Stimulated activated CD4-positive, alpha-beta T cell treated with anti-CD3 and anti-CD28 coated beads, Interleukin-15, amount 100 ng/mL, for 1 hour (primary cell): ENCODE results near the gene SNAP29.
A peak's percentile ranks its signal among the peaks of the same experiment; 100 is the strongest.
"Not testable (repeated sequence)": the region's sequence is repeated elsewhere in the genome, so short reads cannot be mapped to it uniquely, and the experiment has no call there.

Source experiments
- DNase-seq, 2 donors: peaks; one replicate each; pipeline ENCODE4 v3.0.0-alpha.2; 2020; ENCODE audit warnings: low read depth in 1 of 2, low spot score in 1 of 2

SNAP29 gene

GRCh38 chr22:20858615-20859416 lies at the start of gene SNAP29, which contains the start of gene PI4KA:
Gene SNAP29 (plus strand): TSS chr22:20859007. CDS start chr22:20859111, 104 bp downstream.
Gene PI4KA (minus strand): TSS chr22:20858811. CDS start chr22:20858725, 86 bp downstream.
- peak; percentile 95 to 97 for DNase-seq

- DNase-seq = no peak
Measured at GRCh38 chr22:20809538-20810185, 49.1 kb upstream of the SNAP29 start.

GRCh38 chr22:20810645-20811044 lies 48.2 kb upstream of the SNAP29 start:
- DNase-seq = no peak

GRCh38 chr22:20811171-20811570 lies 47.6 kb upstream of the SNAP29 start:
- no peak for DNase-seq

GRCh38 chr22:20811971-20812660 lies 46.7 kb upstream of the SNAP29 start:
- DNase-seq = no peak

- no peak for DNase-seq
Measured at GRCh38 chr22:20813056-20813455, 45.8 kb upstream of the SNAP29 start.

GRCh38 chr22:20814221-20814808 lies 44.5 kb upstream of the SNAP29 start:
- DNase-seq = no peak

- DNase-seq = no peak
Measured at GRCh38 chr22:20815477-20816050, 43.2 kb upstream of the SNAP29 start.

- DNase-seq = no peak
Measured at GRCh38 chr22:20816559-20816958, 42.2 kb upstream of the SNAP29 start.

GRCh38 chr22:20818471-20818870 lies 40.3 kb upstream of the SNAP29 start:
- no peak for DNase-seq

- DNase-seq = no peak
Measured at GRCh38 chr22:20819471-20819870, 39.3 kb upstream of the SNAP29 start.

- DNase-seq = not testable (repeated sequence)
Measured at GRCh38 chr22:20821717-20822239, 37.0 kb upstream of the SNAP29 start.

- DNase-seq = no peak
Measured at GRCh38 chr22:20822240-20822639, 36.6 kb upstream of the SNAP29 start.

- DNase-seq = no peak
Measured at GRCh38 chr22:20823264-20823663, 35.5 kb upstream of the SNAP29 start.

GRCh38 chr22:20825216-20825615 lies 33.6 kb upstream of the SNAP29 start:
- not testable (repeated sequence) for DNase-seq

GRCh38 chr22:20825624-20826023 lies 33.2 kb upstream of the SNAP29 start:
- no peak for DNase-seq

GRCh38 chr22:20826373-20827152 lies 32.2 kb upstream of the SNAP29 start:
- DNase-seq = not testable (repeated sequence)

GRCh38 chr22:20829491-20830134 lies 29.2 kb upstream of the SNAP29 start:
- DNase-seq = no peak

- DNase-seq = no peak
Measured at GRCh38 chr22:20833225-20833665, 25.6 kb upstream of the SNAP29 start.
